Liver (tissue), 9 donors: Measurements from ENCODE around the gene ABHD6. TPM values are rescaled to one million over a fixed set of nuclear protein-coding genes. Genes with fewer than 3 reads are reported as not detected.
"Not testable (repeated sequence)": the region's sequence is repeated elsewhere in the genome, so short reads cannot be mapped to it uniquely, and the experiment has no call there.

Experiments used
- DNase-seq: peaks from one replicate; pipeline ENCODE4 v3.0.0-alpha.2; 2017; ENCODE audit warnings: low spot score
- H3K27ac ChIP-seq, 2 donors: one replicate each; pipeline ENCODE4 v1.7.0; 2013; ENCODE audit warnings: inconsistent platforms in 2 of 2, low read length in 2 of 2, control low read depth in 1 of 2, low read depth in 1 of 2, mild to moderate bottlenecking in 1 of 2
- H3K27me3 ChIP-seq, 4 donors: one replicate each; pipeline versions ENCODE4 v1.6.1 to v1.7.0; 2013; ENCODE audit warnings: low read length in 3 of 4, inconsistent platforms in 1 of 4, mild to moderate bottlenecking in 1 of 4, moderate library complexity in 1 of 4; ENCODE audit not compliant: control insufficient read depth in 4 of 4, insufficient read depth in 4 of 4
- H3K36me3 ChIP-seq, 4 donors: one replicate each; pipeline versions ENCODE4 v1.6.1 to v1.7.0; 2013; ENCODE audit warnings: low read length in 3 of 4, mild to moderate bottlenecking in 3 of 4, low read depth in 1 of 4, moderate library complexity in 1 of 4; ENCODE audit not compliant: control insufficient read depth in 4 of 4, insufficient read depth in 3 of 4
- H3K4me1 ChIP-seq, 4 donors: one replicate each; pipeline versions ENCODE4 v1.6.1 to v1.7.0; 2013; ENCODE audit warnings: low read length in 3 of 4, mild to moderate bottlenecking in 3 of 4, moderate library complexity in 1 of 4; ENCODE audit not compliant: control insufficient read depth in 4 of 4, insufficient read depth in 4 of 4
- H3K4me3 ChIP-seq, 3 donors: one replicate each; pipeline versions ENCODE4 v1.6.1 to v1.7.0; 2013; ENCODE audit warnings: low read length in 3 of 3, control low read depth in 1 of 3, low read depth in 1 of 3, mild to moderate bottlenecking in 1 of 3
- H3K9ac ChIP-seq, 2 donors: one replicate each; pipeline ENCODE4 v1.7.0; 2013; ENCODE audit warnings: low read length in 2 of 2, mild to moderate bottlenecking in 2 of 2, moderate library complexity in 2 of 2, control low read depth in 1 of 2, low read depth in 1 of 2
- H3K9me3 ChIP-seq, 4 donors: one replicate each; pipeline versions ENCODE4 v1.6.1 to v1.7.0; 2013; ENCODE audit warnings: low read length in 3 of 4; ENCODE audit not compliant: control insufficient read depth in 4 of 4
- ATF3 ChIP-seq: IDR thresholded peaks from 2 replicates; pipeline ENCODE4 v1.6.1; 2016; ENCODE audit warnings: antibody characterized with exemption
- FOXA2 ChIP-seq: IDR thresholded peaks from 2 replicates; pipeline ENCODE4 v1.6.1; 2016; ENCODE audit warnings: antibody characterized with exemption
- GABPA ChIP-seq, 2 donors: IDR thresholded peaks in 1 of 2; conservative IDR thresholded peaks in 1 of 2; 2 replicates each; pipeline ENCODE4 v1.6.1; 2016; ENCODE audit warnings: antibody characterized with exemption in 2 of 2, mild to moderate bottlenecking in 1 of 2, moderate library complexity in 1 of 2
- HNF4A ChIP-seq, 2 donors: conservative IDR thresholded peaks; 2 replicates each; pipeline ENCODE4 v1.6.1; 2016; ENCODE audit warnings: antibody characterized with exemption in 2 of 2, mild to moderate bottlenecking in 2 of 2
- HNF4G ChIP-seq: IDR thresholded peaks from 2 replicates; pipeline ENCODE4 v1.6.1; 2016; ENCODE audit warnings: antibody characterized with exemption
- JUND ChIP-seq, 2 donors: IDR thresholded peaks; 2 replicates each; pipeline ENCODE4 v1.6.1; 2016; ENCODE audit warnings: antibody characterized with exemption in 2 of 2
- MAX ChIP-seq: IDR thresholded peaks from 2 replicates; pipeline ENCODE4 v1.6.1; 2016; ENCODE audit warnings: antibody characterized with exemption
- NR2F2 ChIP-seq: IDR thresholded peaks from 2 replicates; pipeline ENCODE4 v1.6.1; 2016; ENCODE audit warnings: antibody characterized with exemption
- RAD21 ChIP-seq, 2 donors: IDR thresholded peaks; 2 replicates each; pipeline ENCODE4 v1.6.1; 2016; ENCODE audit warnings: antibody characterized with exemption in 2 of 2, mild to moderate bottlenecking in 2 of 2
- REST ChIP-seq: IDR thresholded peaks from 2 replicates; pipeline ENCODE4 v1.6.1; 2016; ENCODE audit warnings: antibody characterized with exemption, mild to moderate bottlenecking
- RXRA ChIP-seq, 2 donors: IDR thresholded peaks; 2 replicates each; pipeline ENCODE4 v1.6.1; 2017 to 2018; ENCODE audit warnings: antibody characterized with exemption in 2 of 2, mild to moderate bottlenecking in 1 of 2
- SP1 ChIP-seq: IDR thresholded peaks from 2 replicates; pipeline ENCODE4 v1.6.1; 2018; ENCODE audit warnings: antibody characterized with exemption, mild to moderate bottlenecking
- TAF1 ChIP-seq: conservative IDR thresholded peaks from 2 replicates; pipeline ENCODE4 v1.6.1; 2016; ENCODE audit warnings: antibody characterized with exemption, mild to moderate bottlenecking
- ZBTB33 ChIP-seq: IDR thresholded peaks from 2 replicates; pipeline ENCODE4 v1.6.1; 2016; ENCODE audit warnings: antibody characterized with exemption
- WGBS: extraction: QIAGEN DNeasy Blood & Tissue Kit; methylation state at CpG from one replicate; pipeline ENCODE4 v1.1.7; 2013; 5-methylcytosine and 5-hydroxymethylcytosine counted together
- polyA plus RNA-seq, 2 donors: library from polyadenylated mRNA; stranded (reverse) in 1 of 2; unstranded in 1 of 2; fragments of 200-250 nt in 1 of 2; fragments of >200 nt in 1 of 2; fragmentation: Nextera tagmentation in 1 of 2; extraction: Ambion mirVana in 1 of 2; gene quantifications; one replicate each; pipeline versions ENCODE4 v1.2.1 to v1.2.3, GENCODE V29; 2013 to 2015
- total RNA-seq, 2 donors: library from RNA; depleted of rRNA; stranded (reverse); fragments of >200 nt; gene quantifications; one replicate each; pipeline ENCODE4 v1.2.3, GENCODE V29; 2014
- donor health status: healthy.
- donor health status: healthy.
- donor health status: healthy.
- donor health status: healthy.
- donor health status: healthy.

Gene ABHD6
- total and polyA plus RNA-seq, 4 donors = 19.8 to 60.9 (median 38.3) TPM

- TF ChIP-seq RAD21 (IDR thresholded peaks at IDR 0.05) (peak in 1 of 2 donors; percentile 25), TAF1 (no peak)
- DNase-seq = no peak
- Histone ChIP-seq H3K9ac (no peak overlapping the region), H3K9me3 (no peaks in the 10 kb centered on the region), H3K4me3 (no peak overlapping the region), H3K27me3 (no peaks in the 10 kb centered on the region), H3K4me1 (no peaks in the 10 kb centered on the region), H3K27ac (no peak overlapping the region), H3K36me3 (peaks cover 11 to 39% (median 23%) of the 10 kb centered on the region in 4 donors)
- 86% methylated on average over 4 of the region's 4 CpGs for WGBS
Measured at GRCh38 chr3:58288011-58288728, 50.6 kb downstream of the ABHD6 start.

GRCh38 chr3:58288964-58289613, 51.5 kb downstream of the ABHD6 start:
- 90% methylated on average over 3 of the region's 4 CpGs for WGBS
- not testable (repeated sequence) for H3K9ac ChIP-seq, H3K27ac ChIP-seq, H3K9me3 ChIP-seq, H3K27me3 ChIP-seq, DNase-seq, H3K4me1 ChIP-seq, H3K4me3 ChIP-seq
- H3K36me3 ChIP-seq = peaks cover 11 to 33% (median 23%) of the 10 kb centered on the region in 4 donors

- H3K27ac ChIP-seq, DNase-seq, H3K9me3 ChIP-seq, H3K4me1 ChIP-seq, H3K4me3 ChIP-seq, H3K9ac ChIP-seq, H3K27me3 ChIP-seq: not testable (repeated sequence)
- H3K36me3 ChIP-seq = peaks cover 8 to 26% (median 17%) of the 10 kb centered on the region in 4 donors
- WGBS = 97% methylated on average over 25 of the region's 33 CpGs
Measured at GRCh38 chr3:58290446-58290845, 52.9 kb downstream of the ABHD6 start.

GRCh38 chr3:58291671-58292338, 54.2 kb downstream of the ABHD6 start:
- WGBS = 86% methylated on average over 9 of the region's 9 CpGs
- Histone ChIP-seq H3K36me3 (peaks cover 5 to 17% (median 11%) of the 10 kb centered on the region in 4 donors), H3K9me3 (no peaks in the 10 kb centered on the region)
- TF ChIP-seq MAX (no peak), FOXA2 (no peak), RXRA (IDR thresholded peaks at IDR 0.05) (no peak), JUND (IDR thresholded peaks at IDR 0.05) (no peak), GABPA (IDR thresholded peaks at IDR 0.05 in 1 of 2, conservative IDR thresholded peaks at IDR 0.05 in 1 of 2) (no peak), ATF3 (no peak), HNF4G (no peak), REST (no peak), RAD21 (IDR thresholded peaks at IDR 0.05) (no peak), SP1 (no peak), HNF4A (conservative IDR thresholded peaks at IDR 0.05) (no peak), ZBTB33 (no peak), NR2F2 (no peak)

More at GRCh38 chr3:58291671-58292338, 54.2 kb downstream of the ABHD6 start:
- no peak overlapping the region for H3K9ac ChIP-seq
- H3K27me3 ChIP-seq = no peaks in the 10 kb centered on the region
- no peak overlapping the region for H3K4me3 ChIP-seq
- no peaks in the 10 kb centered on the region for H3K4me1 ChIP-seq
- no peak for DNase-seq
- no peak overlapping the region for H3K27ac ChIP-seq
